GM19193 (cell line): Measurements from ENCODE around the gene SPATA45.
A peak's percentile ranks its signal among the peaks of the same experiment; 100 is the strongest.

Source experiments
- POLR2A ChIP-seq: IDR thresholded peaks from 4 replicates; pipeline ENCODE4 v1.6.1; 2011; ENCODE audit not compliant: insufficient read depth, insufficient read length; ENCODE audit errors: extremely low read depth

Gene SPATA45

DNA sequence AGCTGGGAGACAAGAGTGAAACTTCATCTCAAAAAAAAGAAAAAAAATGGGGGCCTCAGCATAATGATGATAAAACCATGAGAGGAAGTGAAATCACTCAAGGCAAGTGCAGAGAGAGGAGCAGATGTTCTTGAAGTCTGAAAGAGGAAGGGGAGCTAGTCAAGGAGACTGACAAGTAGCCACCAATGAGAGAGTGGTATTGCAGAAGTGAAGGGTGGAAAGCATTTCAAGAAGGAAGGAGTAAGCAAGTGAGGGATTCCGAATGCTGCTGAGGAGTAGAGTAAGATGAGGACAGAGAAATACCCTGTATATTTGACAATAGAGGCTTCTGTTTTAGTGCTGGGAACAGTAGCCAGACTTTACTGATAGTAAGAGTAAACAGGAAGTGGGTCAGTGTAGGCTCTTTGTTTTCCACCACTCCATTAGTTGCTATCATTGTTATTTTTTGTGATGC lies 52.9 kb downstream of the SPATA45 start:
- TF ChIP-seq POLR2A: no peak

DNA sequence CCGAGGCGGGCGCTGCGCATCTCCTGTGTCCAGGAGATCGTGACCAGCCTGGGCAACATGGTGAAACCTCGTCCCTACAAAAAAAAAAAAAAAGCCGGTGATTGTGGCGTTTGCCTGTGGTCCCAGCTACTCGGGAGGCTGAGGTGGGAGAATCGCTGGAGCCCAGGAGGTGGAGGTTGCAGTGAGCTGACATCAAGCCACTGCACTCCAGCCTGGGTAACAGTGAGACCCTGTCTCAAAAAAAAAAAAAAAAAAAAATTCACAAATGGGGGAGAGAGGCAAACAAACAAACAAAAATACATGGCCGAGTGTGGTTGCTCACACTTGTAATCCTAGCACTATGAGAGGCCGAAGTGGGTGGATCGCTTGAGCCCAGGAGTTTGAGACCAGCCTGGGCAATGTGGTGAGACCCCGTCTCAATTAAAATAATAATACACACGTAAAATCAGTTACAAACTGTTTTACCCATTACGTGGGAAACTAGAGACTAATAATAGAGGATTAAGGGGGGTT lies 55.0 kb downstream of the SPATA45 start:
- TF ChIP-seq POLR2A: no peak

DNA sequence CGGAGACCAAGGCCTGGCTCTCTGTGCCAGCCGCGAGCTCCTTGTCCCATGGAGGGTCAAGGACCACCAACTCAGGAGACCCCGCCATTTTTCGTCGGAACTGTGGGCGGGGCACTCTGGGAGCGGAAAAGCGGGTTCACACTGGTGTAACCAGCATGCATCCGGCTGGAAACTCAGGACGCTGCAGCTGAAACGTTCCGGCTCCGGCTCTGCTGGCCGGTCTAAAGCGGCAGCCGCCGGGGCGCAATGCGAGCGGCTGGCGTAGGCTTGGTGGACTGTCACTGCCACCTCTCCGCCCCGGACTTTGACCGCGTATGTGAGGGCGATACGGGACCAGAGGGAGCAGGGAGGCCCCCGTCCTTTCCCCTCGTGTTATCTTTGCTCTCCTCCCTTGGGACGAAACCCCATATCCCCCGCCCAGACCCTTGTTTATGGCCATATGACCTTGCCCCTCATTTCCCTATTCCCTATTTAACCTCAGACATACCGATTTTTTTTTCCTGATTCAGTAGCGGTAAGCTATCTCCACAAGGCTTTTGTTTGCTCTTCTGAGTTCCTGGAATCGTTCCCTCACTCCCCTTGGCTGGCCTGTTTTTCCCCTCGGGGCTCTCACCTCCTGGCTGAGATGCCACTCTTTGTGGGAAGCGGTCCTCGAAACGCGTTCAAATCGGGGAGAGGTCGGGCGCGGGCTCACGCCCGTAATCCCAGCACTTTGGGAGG lies 55.6 kb downstream of the SPATA45 start, which contains the start of the genes NSL1 and TATDN3:
NSL1 (minus strand) TSS at position 102 of the 720 bp plus-strand sequence; CDS start at position 88, 14 bp downstream.
TATDN3 (plus strand) TSS at position 219 of the 720 bp plus-strand sequence; CDS start at position 247, 28 bp downstream.
- peak; percentile 95 for TF ChIP-seq POLR2A

DNA sequence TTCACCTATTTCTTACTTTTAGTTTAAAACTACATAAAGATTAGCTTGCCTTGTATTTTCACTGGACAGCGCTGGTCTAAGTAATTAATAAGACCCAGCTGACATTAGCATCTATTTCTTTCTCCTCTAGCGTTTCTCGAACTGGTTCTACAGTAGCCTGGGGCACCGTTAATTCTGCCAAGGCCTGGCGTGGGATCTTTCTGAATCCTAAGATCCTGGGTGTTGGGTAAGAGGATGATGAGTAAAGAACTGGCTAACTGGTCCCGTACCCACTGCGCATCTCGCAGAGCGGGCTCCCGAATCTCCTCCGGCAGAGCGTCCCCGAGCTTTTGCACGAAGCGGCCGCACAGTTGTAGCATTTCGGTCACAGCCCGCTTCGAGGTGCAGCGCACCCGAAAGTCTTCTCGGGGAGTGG lies 56.2 kb downstream of the SPATA45 start:
- no peak for TF ChIP-seq POLR2A

DNA sequence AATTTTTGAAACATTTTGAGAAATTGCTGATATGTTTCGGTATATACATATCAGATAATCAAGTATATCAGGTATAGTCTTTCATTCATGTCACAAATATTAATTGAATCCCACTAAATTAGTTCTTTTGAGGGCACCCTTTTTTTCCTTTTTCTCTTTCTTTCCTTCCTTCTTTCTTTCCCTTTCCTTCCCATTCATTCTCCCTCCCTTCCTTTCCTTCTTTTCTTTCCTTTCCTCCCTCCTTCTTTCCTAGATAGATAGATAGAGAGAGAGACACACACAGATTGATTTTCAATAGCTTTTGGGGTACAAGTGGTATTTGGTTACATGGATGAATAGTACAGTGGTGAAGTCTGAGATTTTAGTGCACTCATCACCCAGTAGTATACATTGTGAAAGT lies 61.6 kb downstream of the SPATA45 start:
- TF ChIP-seq POLR2A: no peak

DNA sequence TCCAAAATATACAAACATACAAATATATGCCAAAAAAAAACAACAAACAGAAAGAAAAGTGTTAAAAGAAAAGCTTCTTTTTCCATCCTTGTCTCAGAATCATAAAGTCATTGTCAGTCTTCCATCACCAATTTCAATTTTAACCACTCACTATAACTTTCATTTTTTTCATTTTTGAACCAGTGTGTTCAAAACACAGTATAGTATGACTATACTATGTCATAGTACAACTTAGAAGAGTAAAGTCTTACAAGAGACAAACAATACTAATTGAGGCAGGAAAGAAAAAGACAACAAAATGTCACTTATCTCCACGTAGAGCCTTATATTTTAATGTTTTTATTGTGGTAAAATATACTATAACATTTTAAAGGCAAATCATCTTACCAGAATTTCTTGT lies 63.5 kb downstream of the SPATA45 start:
- TF ChIP-seq POLR2A: no peak

- TF ChIP-seq POLR2A: no peak
Measured at GRCh38 chr1:212782422-212783154, 64.9 kb downstream of the SPATA45 start.

DNA sequence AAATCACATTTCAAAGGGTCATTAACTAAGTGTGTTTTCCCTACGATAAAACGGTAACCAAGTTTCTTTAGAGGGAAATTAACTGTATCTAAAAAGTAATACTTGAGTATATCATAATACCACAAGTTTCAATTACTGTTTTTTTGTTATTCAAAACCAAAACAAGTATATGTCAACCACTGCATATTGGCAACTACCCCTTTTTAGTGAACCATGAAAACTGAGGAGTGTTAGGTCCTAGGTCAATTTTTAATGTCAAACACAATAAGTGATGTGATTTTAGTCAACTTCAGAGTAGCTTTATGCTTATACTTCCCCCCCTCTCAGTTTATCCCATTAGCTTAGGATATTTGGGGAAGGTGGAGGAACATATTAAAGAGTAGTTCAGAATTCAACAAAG lies 66.2 kb downstream of the SPATA45 start:
- no peak for TF ChIP-seq POLR2A

DNA sequence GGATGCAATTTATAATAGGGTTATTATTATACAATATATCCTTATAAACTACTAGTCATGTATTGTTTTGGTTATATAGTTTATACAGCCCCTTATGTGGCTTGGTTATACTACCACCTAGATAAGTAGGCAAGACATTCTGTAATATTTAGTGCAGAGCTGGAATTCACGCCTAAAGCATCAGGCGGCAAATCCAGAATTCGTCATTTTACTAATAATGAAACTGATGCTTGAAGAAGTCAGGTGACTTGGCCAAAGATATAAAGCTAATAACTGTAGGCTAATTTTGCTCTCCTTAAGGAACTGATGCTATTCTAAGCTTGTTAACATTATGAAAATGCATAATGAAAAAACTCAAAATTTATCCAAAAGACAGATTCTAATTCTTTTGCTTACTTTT lies 66.7 kb downstream of the SPATA45 start:
- no peak for TF ChIP-seq POLR2A
